MM.1S (cell line): Measurements from ENCODE around the gene RIPOR3.

Source experiments
- DNase-seq: peaks from one replicate; pipeline ENCODE4 v3.0.0-alpha.2; 2015
- H2AFZ ChIP-seq: fragments of 300-600 bp; sonication (generic); 2 replicates; pipeline ENCODE4 v1.6.0; 2016; ENCODE audit warnings: antibody characterized with exemption, low read length
- H3F3A ChIP-seq: fragments of 300-600 bp; sonication (generic); 2 replicates; pipeline ENCODE4 v1.6.1; 2016; ENCODE audit warnings: mild to moderate bottlenecking, antibody characterized with exemption, low read length, moderate library complexity, mixed read lengths; ENCODE audit not compliant: insufficient read depth
- H3K27ac ChIP-seq: fragments of 300-600 bp; sonication (generic); 2 replicates; pipeline ENCODE4 v1.5.1; 2016; ENCODE audit warnings: mild to moderate bottlenecking, low read length
- H3K27me3 ChIP-seq: fragments of 300-600 bp; sonication (generic); replicated peaks from 2 replicates; pipeline ENCODE4 v1.6.0; 2016; ENCODE audit warnings: low read length; ENCODE audit not compliant: insufficient read depth
- H3K36me3 ChIP-seq: fragments of 300-600 bp; sonication (generic); replicated peaks from 2 replicates; pipeline ENCODE4 v1.6.1; 2016; ENCODE audit warnings: mild to moderate bottlenecking, low read length, mixed read lengths; ENCODE audit not compliant: insufficient read depth
- H3K4me1 ChIP-seq: fragments of 300-600 bp; sonication (generic); 2 replicates; pipeline ENCODE4 v1.6.1; 2016; ENCODE audit warnings: low read length, mixed read lengths
- H3K4me2 ChIP-seq: fragments of 300-600 bp; sonication (generic); 2 replicates; pipeline ENCODE4 v1.6.0; 2016; ENCODE audit warnings: low read depth, low read length
- H3K4me3 ChIP-seq: fragments of 300-600 bp; sonication (generic); 2 replicates; pipeline ENCODE4 v1.5.1; 2016; ENCODE audit warnings: low read length, mixed read lengths
- H3K79me2 ChIP-seq: fragments of 300-600 bp; sonication (generic); 2 replicates; pipeline ENCODE4 v1.6.1; 2016; ENCODE audit warnings: mixed run types, low read length, mixed read lengths
- H3K9ac ChIP-seq: fragments of 300-600 bp; sonication (generic); 2 replicates; pipeline ENCODE4 v1.6.1; 2016; ENCODE audit warnings: low read length, mixed read lengths
- H3K9me2 ChIP-seq: fragments of 300-600 bp; sonication (generic); replicated peaks from 2 replicates; pipeline ENCODE4 v1.6.1; 2016; ENCODE audit warnings: mild to moderate bottlenecking, low read length, mixed read lengths; ENCODE audit not compliant: insufficient read depth
- H3K9me3 ChIP-seq: fragments of 300-600 bp; sonication (generic); replicated peaks from 2 replicates; pipeline ENCODE4 v1.6.1; 2016; ENCODE audit warnings: mild to moderate bottlenecking, low read length, mixed read lengths; ENCODE audit not compliant: insufficient read depth
- H4K20me1 ChIP-seq: fragments of 300-600 bp; sonication (generic); 2 replicates; pipeline ENCODE4 v1.6.1; 2016; ENCODE audit warnings: mild to moderate bottlenecking, low read length, moderate library complexity, mixed read lengths; ENCODE audit not compliant: insufficient read depth
- CTCF ChIP-seq: fragments of 300-600 bp; sonication (generic); IDR thresholded peaks from 2 replicates; pipeline ENCODE4 v1.5.1; 2016; ENCODE audit warnings: antibody characterized with exemption, low read length, mixed read lengths
- EZH2 ChIP-seq: fragments of 300-600 bp; sonication (generic); optimal IDR thresholded peaks from 2 replicates; pipeline ENCODE3; 2017; ENCODE audit warnings: low read depth, mild to moderate bottlenecking, antibody characterized with exemption, low read length, mixed read lengths
- EZH2phosphoT487 ChIP-seq: fragments of 300-600 bp; sonication (generic); IDR thresholded peaks from 2 replicates; pipeline ENCODE4 v1.6.1; 2018; ENCODE audit warnings: antibody characterized with exemption, low read length

Gene RIPOR3

GRCh38 chr20:50618537-50618936, 72.8 kb downstream of the RIPOR3 start:
- Histone ChIP-seq H3K4me3 (no peak overlapping the region), H3K36me3 (no peaks in the 10 kb centered on the region), H4K20me1 (no peaks in the 10 kb centered on the region), H3K27me3 (no peaks in the 10 kb centered on the region), H3K9me2 (no peaks in the 10 kb centered on the region), H2AFZ (no peak overlapping the region), H3K9ac (no peak overlapping the region), H3K4me1 (no peaks in the 10 kb centered on the region), H3K4me2 (no peak overlapping the region), H3K79me2 (no peaks in the 10 kb centered on the region), H3F3A (no peaks in the 10 kb centered on the region), H3K27ac (no peak overlapping the region), H3K9me3 (no peaks in the 10 kb centered on the region)
- TF ChIP-seq EZH2 (no peak), EZH2phosphoT487 (no peak), CTCF (no peak)
- no peak for DNase-seq

- Histone ChIP-seq H3K27me3 (no peaks in the 10 kb centered on the region), H3K27ac (no peak overlapping the region), H3K4me1 (no peaks in the 10 kb centered on the region), H3K79me2 (no peaks in the 10 kb centered on the region), H4K20me1 (no peaks in the 10 kb centered on the region), H3K9me3 (no peaks in the 10 kb centered on the region), H3K9me2 (no peaks in the 10 kb centered on the region), H2AFZ (no peak overlapping the region), H3K9ac (no peak overlapping the region), H3K4me3 (no peak overlapping the region), H3K36me3 (no peaks in the 10 kb centered on the region), H3F3A (no peaks in the 10 kb centered on the region), H3K4me2 (no peak overlapping the region)
- DNase-seq: no peak
- TF ChIP-seq CTCF: no peak
- no peak for TF ChIP-seq EZH2
- no peak for TF ChIP-seq EZH2phosphoT487
Measured at GRCh38 chr20:50617022-50617421, 74.3 kb downstream of the RIPOR3 start.

- no peaks in the 10 kb centered on the region for H3K36me3 ChIP-seq
- TF ChIP-seq EZH2 (no peak), EZH2phosphoT487 (no peak), CTCF (no peak)
- no peaks in the 10 kb centered on the region for H3F3A ChIP-seq
- no peaks in the 10 kb centered on the region for H3K9me2 ChIP-seq
- H3K4me2 ChIP-seq: no peak overlapping the region
- no peak overlapping the region for H2AFZ ChIP-seq
- H3K27me3 ChIP-seq: no peaks in the 10 kb centered on the region
- no peak overlapping the region for H3K27ac ChIP-seq
- no peaks in the 10 kb centered on the region for H4K20me1 ChIP-seq
- no peaks in the 10 kb centered on the region for H3K79me2 ChIP-seq
- H3K4me1 ChIP-seq: no peaks in the 10 kb centered on the region
- no peak overlapping the region for H3K9ac ChIP-seq
- no peak overlapping the region for H3K4me3 ChIP-seq
- DNase-seq: no peak
- no peaks in the 10 kb centered on the region for H3K9me3 ChIP-seq
Measured at GRCh38 chr20:50615407-50615806, 75.9 kb downstream of the RIPOR3 start.
